Chondrocyte (in vitro differentiated cells): ENCODE measurements around the gene VKORC1. TPM values are rescaled to one million over a fixed set of nuclear protein-coding genes. Genes with fewer than 3 reads are reported as not detected.

Source experiments
- DNase-seq: peaks from one replicate; pipeline ENCODE4 v3.0.0; 2021; ENCODE audit warnings: mixed read lengths, low spot score
- H3K27ac Mint-ChIP-seq: one replicate; pipeline ENCODE4 v1.8.0; 2021; ENCODE audit warnings: mild to moderate bottlenecking, moderate library complexity, mixed read lengths; ENCODE audit not compliant: unreplicated experiment
- H3K27me3 Mint-ChIP-seq: 2 replicates; pipeline ENCODE4 v1.8.0; 2021; ENCODE audit warnings: low read depth, mixed read lengths
- H3K36me3 Mint-ChIP-seq: 2 replicates; pipeline ENCODE4 v1.8.0; 2021; ENCODE audit warnings: low read depth, mixed read lengths
- H3K4me1 Mint-ChIP-seq: 2 replicates; pipeline ENCODE4 v1.8.0; 2021; ENCODE audit warnings: low read depth, mild to moderate bottlenecking, mixed read lengths
- H3K4me3 Mint-ChIP-seq: one replicate; pipeline ENCODE4 v1.8.0; 2021; ENCODE audit warnings: mild to moderate bottlenecking, moderate library complexity, mixed read lengths; ENCODE audit not compliant: unreplicated experiment
- H3K9me3 Mint-ChIP-seq: 2 replicates; pipeline ENCODE4 v1.8.0; 2021; ENCODE audit warnings: low read depth, mixed read lengths
- total RNA-seq: library from RNA; stranded (reverse); gene quantifications from 3 replicates; pipeline ENCODE4 v1.2.1, GENCODE V29; 2021
- TF ChIP-seq, protein P1 (sequence below): fragments of 200-600 bp; sonication (generic); IDR thresholded peaks from 2 replicates; pipeline ENCODE4 v1.5.0; 2021; ENCODE audit warnings: antibody characterized with exemption, mild to moderate bottlenecking, moderate library complexity

The VKORC1 gene
- total RNA-seq, 1 donor from 2014 or later = 199 TPM

DNA sequence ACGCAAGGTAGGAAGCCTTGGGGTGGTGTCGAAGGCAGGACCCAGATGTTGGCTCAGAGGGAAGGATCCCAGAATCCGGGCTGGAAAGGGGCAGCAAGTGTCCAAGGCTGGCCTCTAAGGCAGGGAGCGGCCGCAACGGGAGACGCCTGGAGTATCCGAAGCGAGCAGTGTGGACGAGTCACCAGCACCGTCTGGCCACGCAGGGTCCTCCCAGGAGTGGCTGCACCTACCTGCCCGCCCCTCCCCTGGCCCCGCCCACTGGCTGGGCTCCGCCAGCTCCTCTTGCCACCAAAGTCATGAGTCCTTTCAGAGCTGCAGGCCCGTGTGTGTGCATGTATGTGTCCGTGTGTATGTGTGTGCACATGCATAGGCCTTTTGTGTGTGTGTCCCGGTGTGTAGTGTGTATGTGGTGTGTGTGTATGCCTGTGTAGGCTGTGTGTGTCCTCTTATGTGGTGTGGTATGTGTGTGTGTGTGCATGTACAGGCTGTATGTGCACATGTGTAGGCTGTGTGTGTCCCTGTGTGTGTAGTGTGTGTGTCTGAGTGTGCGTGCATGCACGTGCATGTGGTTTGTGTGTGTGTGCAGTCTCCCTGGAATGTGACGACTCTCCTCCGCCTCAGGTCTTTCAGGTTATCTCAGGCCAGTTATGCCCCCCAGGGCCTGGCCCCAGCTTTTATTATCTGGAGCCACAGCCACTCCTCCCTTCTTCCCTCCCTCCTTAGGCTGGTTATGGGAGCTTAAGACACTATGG, 41.1 kb upstream of the VKORC1 start, which contains the start of gene PRSS8:
Gene PRSS8 (minus strand): TSS at position 193 of the 752 bp plus-strand sequence. CDS start 229 bp downstream, outside the sequence.
- Mint-ChIP-seq H3K27ac (no peak within 1 kb of the TSS), H3K4me1 (peaks cover 12% of the 10 kb centered on the region), H3K4me3 (no peak within 1 kb of the TSS), H3K36me3 (peaks cover 2% of the 10 kb centered on the region), H3K9me3 (no peaks in the 10 kb centered on the region), H3K27me3 (no peaks in the 10 kb centered on the region)
- no peak for DNase-seq
- TF ChIP-seq, protein P1, sequence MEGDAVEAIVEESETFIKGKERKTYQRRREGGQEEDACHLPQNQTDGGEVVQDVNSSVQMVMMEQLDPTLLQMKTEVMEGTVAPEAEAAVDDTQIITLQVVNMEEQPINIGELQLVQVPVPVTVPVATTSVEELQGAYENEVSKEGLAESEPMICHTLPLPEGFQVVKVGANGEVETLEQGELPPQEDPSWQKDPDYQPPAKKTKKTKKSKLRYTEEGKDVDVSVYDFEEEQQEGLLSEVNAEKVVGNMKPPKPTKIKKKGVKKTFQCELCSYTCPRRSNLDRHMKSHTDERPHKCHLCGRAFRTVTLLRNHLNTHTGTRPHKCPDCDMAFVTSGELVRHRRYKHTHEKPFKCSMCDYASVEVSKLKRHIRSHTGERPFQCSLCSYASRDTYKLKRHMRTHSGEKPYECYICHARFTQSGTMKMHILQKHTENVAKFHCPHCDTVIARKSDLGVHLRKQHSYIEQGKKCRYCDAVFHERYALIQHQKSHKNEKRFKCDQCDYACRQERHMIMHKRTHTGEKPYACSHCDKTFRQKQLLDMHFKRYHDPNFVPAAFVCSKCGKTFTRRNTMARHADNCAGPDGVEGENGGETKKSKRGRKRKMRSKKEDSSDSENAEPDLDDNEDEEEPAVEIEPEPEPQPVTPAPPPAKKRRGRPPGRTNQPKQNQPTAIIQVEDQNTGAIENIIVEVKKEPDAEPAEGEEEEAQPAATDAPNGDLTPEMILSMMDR = no peak

DNA sequence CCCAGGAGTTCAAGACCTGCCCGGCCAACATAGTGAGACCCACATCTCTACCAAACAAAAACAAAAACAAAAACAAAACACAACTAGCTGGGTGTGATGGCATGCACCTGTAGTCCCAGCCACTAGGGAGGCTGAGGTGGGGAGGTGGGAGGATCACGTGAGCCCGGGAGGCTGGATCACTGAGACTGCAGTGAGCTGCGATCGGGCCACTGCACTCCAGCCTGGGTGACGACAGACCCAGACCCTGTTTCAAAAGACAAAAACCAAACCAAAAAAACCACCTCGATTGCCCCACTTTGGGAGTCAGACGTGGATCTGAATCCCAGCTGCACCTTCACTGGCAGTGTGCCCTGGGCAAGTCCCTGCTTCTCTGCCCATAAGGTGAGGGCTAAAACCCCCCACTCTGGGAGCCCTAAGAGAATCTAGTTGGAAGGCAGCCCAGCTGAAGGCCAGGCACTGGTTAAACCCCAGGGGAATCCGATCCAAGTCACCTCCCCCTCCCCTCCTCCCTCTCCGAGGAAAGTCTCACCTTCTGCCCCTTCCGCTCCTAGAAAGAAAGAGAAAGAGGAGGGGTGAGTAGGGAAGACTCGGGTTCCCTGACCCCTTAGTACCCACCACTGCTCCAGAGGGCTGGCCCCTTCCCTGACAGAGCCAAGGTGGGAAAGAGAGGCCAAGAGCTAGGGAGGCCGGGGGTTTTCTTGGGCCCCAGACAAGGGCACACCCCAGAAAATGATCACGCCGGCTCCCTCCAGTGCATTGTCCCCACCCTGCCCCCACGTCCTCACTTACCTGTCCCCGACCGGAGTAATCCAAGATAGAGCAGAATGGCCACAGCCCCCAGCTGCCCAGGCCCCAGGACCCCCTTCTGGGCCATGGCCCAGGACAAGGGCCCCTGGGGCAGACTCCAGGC, 40.3 kb upstream of the VKORC1 start:
- Mint-ChIP-seq H3K4me1 (peaks cover 10% of the 10 kb centered on the region), H3K4me3 (no peak overlapping the region), H3K36me3 (peaks cover 2% of the 10 kb centered on the region), H3K27ac (no peak overlapping the region), H3K9me3 (no peaks in the 10 kb centered on the region), H3K27me3 (no peaks in the 10 kb centered on the region)
- TF ChIP-seq, protein P1 = no peak
- no peak for DNase-seq

DNA sequence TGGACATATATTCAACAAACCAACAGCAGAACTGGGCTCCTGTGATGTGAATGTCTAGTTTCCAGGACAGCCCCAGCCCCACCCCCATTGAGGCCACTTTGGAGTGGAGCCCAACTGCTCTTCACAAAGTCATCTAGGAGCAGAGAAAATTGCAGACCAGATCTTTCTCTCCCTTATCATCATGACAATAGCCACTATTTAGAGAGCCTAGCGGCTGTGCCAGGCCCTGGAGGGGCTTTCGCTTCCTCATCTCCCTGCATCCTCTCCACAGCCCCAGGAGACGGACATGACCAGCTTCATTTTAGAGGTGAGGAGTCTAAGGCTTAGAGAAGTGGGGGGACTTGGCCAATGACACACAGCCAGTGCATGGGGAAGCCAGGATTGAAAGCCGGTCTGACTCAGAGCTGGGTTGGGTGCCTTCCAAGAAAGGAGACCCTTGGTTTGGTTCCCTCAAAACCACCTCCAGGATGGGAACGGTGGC, 39.5 kb upstream of the VKORC1 start:
- Mint-ChIP-seq H3K4me1 (peaks cover 10% of the 10 kb centered on the region), H3K4me3 (no peak overlapping the region), H3K27ac (no peak overlapping the region), H3K9me3 (no peaks in the 10 kb centered on the region), H3K27me3 (no peaks in the 10 kb centered on the region), H3K36me3 (peaks cover 2% of the 10 kb centered on the region)
- no peak for DNase-seq
- TF ChIP-seq, protein P1 = no peak

DNA sequence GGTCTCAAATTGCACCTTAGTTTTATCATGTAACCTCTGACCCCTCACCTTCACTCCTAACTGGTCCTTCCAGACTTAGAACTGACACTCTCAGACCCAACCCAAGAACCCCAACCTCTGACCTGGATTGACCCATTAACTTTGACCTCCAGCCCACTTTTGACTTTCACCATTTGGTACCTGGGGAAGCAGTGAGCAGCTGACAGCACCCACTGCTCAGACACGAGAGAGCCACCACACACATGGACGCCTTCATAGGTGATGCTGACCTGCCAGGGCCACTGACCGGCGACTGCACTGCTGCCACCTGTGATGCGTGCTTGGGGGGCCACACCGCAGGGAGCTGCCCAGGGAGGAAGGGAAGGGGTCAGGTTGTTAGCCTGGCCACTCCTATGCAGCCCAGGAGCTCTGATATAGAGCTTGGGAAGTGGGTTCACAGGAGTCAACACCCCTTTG, 38.5 kb upstream of the VKORC1 start:
- Mint-ChIP-seq H3K36me3 (peaks cover 2% of the 10 kb centered on the region), H3K4me3 (no peak overlapping the region), H3K27ac (no peak overlapping the region), H3K9me3 (no peaks in the 10 kb centered on the region), H3K27me3 (no peaks in the 10 kb centered on the region), H3K4me1 (peaks cover 5% of the 10 kb centered on the region)
- DNase-seq = no peak
- TF ChIP-seq, protein P1 = no peak

DNA sequence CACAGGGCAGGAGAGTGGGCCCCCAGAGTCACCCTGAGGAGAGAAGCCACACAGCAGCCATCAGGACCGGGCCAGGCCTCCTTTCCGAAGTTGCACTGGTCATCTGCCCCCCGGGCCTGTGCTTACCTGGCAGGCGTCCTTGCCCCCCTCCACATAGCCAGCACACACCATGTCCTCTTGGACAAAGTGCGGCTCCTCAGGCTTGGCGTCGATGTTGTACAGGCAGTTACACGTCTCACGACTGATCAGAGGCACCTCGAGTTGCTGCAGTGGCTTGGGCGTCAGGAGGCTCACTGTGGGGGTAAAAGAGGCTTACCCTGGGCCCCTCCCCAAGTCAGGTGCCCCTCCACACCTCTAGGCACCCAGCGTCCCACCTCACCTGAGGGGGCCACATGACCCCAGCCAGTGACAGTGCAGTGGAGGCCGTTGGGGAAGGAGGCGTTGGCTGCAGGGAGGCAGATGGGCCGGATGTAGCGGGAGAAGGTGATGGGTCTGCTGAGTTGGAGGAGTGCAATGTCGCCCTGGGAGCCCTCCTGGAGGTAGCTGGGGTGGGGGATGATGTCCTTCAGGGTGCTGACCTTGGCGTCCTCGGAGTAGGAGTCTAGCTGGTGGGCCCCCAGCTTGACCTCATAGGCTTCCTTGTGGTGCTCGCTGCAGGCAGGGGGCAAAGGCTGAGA, 37.8 kb upstream of the VKORC1 start:
- H3K4me3 Mint-ChIP-seq = no peak overlapping the region
- H3K27me3 Mint-ChIP-seq = no peaks in the 10 kb centered on the region
- TF ChIP-seq, protein P1 = no peak
- peaks cover 5% of the 10 kb centered on the region for H3K4me1 Mint-ChIP-seq
- DNase-seq = no peak
- H3K27ac Mint-ChIP-seq = no peak overlapping the region
- H3K36me3 Mint-ChIP-seq = peaks cover 6% of the 10 kb centered on the region
- H3K9me3 Mint-ChIP-seq = no peaks in the 10 kb centered on the region
